SHP77 (cell line): ENCODE results near the gene IMPA2.

ENCODE experiments used
- DNase-seq, 2 experiments: peaks; one replicate each; lab custom pipeline; 2025; lab: John Stamatoyannopoulos, UW

IMPA2 gene

GRCh38 chr18:12008842-12009580 is 27.7 kb downstream of the IMPA2 start:
- DNase-seq, result no peak

GRCh38 chr18:12009581-12010140 is 28.4 kb downstream of the IMPA2 start:
- no peak for DNase-seq

- DNase-seq, result no peak
Observed at GRCh38 chr18:12010187-12010802, 29.0 kb downstream of the IMPA2 start.

- no peak for DNase-seq
Observed at GRCh38 chr18:12011199-12011956, 30.1 kb downstream of the IMPA2 start.

- no peak for DNase-seq
Observed at GRCh38 chr18:12011957-12012549, 30.7 kb downstream of the IMPA2 start.

- no peak for DNase-seq
Observed at GRCh38 chr18:12012697-12013096, 31.4 kb downstream of the IMPA2 start.

- no peak for DNase-seq
Observed at GRCh38 chr18:12013186-12013916, 32.0 kb downstream of the IMPA2 start.

- DNase-seq, result no peak
Observed at GRCh38 chr18:12014086-12014485, 32.8 kb downstream of the IMPA2 start.

- no peak for DNase-seq
Observed at GRCh38 chr18:12014521-12015415, 33.5 kb downstream of the IMPA2 start.

- DNase-seq, result no peak
Observed at GRCh38 chr18:12015416-12016062, 34.2 kb downstream of the IMPA2 start.

- no peak for DNase-seq
Observed at GRCh38 chr18:12017081-12017480, 35.8 kb downstream of the IMPA2 start.

GRCh38 chr18:12018861-12019260 is 37.6 kb downstream of the IMPA2 start:
- no peak for DNase-seq

- no peak for DNase-seq
Observed at GRCh38 chr18:12021077-12021476, 39.8 kb downstream of the IMPA2 start.

GRCh38 chr18:12021596-12021995 is 40.3 kb downstream of the IMPA2 start:
- DNase-seq, result no peak

GRCh38 chr18:12023375-12023774 is 42.1 kb downstream of the IMPA2 start:
- DNase-seq, result no peak

GRCh38 chr18:12026562-12026961 is 45.3 kb downstream of the IMPA2 start:
- no peak for DNase-seq

GRCh38 chr18:12027046-12027445 is 45.7 kb downstream of the IMPA2 start:
- no peak for DNase-seq

GRCh38 chr18:12027480-12027879 is 46.2 kb downstream of the IMPA2 start:
- DNase-seq, result no peak

- no peak for DNase-seq
Observed at GRCh38 chr18:12028040-12028628, 46.8 kb downstream of the IMPA2 start.

- DNase-seq, result no peak
Observed at GRCh38 chr18:12028674-12029073, 47.4 kb downstream of the IMPA2 start.
